Activated B cell treated with CpG ODN at 0.5 μM for 24 hours (primary cell): ENCODE data around the gene CEACAM8. TPM values are rescaled to one million over a fixed set of nuclear protein-coding genes. Genes with fewer than 3 reads are reported as not detected.
A peak's percentile ranks its signal among the peaks of the same experiment; 100 is the strongest.

Experiments used
- ATAC-seq: fragments of 200-7000 bp; cut with Tn5 transposase; one replicate; pipeline ENCODE4 v1.10.0; 2021; ENCODE audit warnings: low read depth, mild to moderate bottlenecking, moderate library complexity
- CTCF ChIA-PET: fragments of 350-600 bp; sonication (Branson Sonifier 250); formaldehyde crosslinking; loops from one replicate; lab custom pipeline; 2021; ENCODE audit warnings: antibody characterized with exemption; lab: Charles Lee
- POLR2A ChIA-PET: fragments of 350-600 bp; sonication (Branson Sonifier 250); formaldehyde crosslinking; loops from one replicate; lab custom pipeline; 2021; ENCODE audit warnings: antibody characterized with exemption; lab: Charles Lee
- DNase-seq: peaks from one replicate; pipeline ENCODE4 v3.0.0; 2022
- H3K27ac Mint-ChIP-seq: one replicate; pipeline ENCODE4 v1.8.0; 2020; ENCODE audit warnings: mixed read lengths
- H3K27me3 Mint-ChIP-seq: one replicate; pipeline ENCODE4 v1.8.0; 2021; ENCODE audit warnings: mixed read lengths
- H3K36me3 Mint-ChIP-seq: one replicate; pipeline ENCODE4 v1.8.0; 2021; ENCODE audit warnings: low read depth, mixed read lengths
- H3K4me1 Mint-ChIP-seq: one replicate; pipeline ENCODE4 v1.8.0; 2021; ENCODE audit warnings: mixed read lengths
- H3K4me3 Mint-ChIP-seq: one replicate; pipeline ENCODE4 v1.8.0; 2020; ENCODE audit warnings: mild to moderate bottlenecking, mixed read lengths
- H3K9me3 Mint-ChIP-seq: one replicate; pipeline ENCODE4 v1.8.0; 2020; ENCODE audit warnings: mixed read lengths
- intact Hi-C: fragments of 100-400 bp; cut with micrococcal nuclease; formaldehyde crosslinking; loops from one replicate; pipeline ENCODE4 v1.15.1; 2024
- total RNA-seq: library from RNA; stranded (reverse); gene quantifications from 2 replicates; pipeline ENCODE4 v1.2.3, GENCODE V29; 2022
- TF ChIP-seq, protein P1 (sequence below): fragments of 200-600 bp; IDR thresholded peaks from one replicate; pipeline ENCODE4 v1.8.0; 2022; ENCODE audit warnings: antibody characterized with exemption, mild to moderate bottlenecking

CEACAM8 gene
- total RNA-seq, 1 donor from 2014 or later = not detected

DNA sequence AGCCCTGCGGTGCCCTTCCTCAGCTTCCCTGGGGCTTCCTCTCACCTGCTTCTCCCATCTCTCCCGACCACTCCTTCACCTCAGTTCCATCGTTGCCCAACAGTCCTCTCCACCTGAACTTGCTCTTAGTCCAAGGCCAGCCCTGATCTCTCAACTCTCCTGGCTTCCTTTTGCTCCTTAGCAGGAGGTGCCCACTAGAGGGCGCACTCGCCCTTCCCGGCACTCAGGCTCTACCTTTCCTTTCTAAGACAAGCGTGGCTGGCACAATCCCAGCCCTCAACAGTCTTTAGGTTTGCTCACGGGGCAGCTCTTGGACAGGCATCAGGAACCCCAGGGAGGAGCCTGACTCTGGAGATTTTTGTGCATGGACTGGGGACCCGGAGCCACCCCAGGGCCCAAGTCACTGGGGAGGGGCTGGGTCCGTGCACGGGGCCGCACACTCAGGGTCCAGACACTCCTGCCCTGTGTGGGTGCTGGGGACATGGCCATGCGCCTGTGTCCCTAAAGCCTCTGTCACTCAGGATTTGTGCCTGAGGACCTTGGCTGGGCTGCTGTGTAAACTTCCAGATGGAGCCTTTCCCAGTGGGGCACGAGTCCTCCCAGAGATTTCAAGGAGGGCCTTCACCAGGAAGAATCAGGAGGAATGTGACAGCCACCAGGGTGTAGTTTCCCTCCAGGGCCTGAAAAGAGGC, 12.1 kb upstream of the CEACAM8 start:
- intact Hi-C loops = no loop called here
- H3K27me3 Mint-ChIP-seq = peaks cover 37% of the 10 kb centered on the region
- no peaks in the 10 kb centered on the region for H3K9me3 Mint-ChIP-seq
- no peak overlapping the region for H3K27ac Mint-ChIP-seq
- ChIA-PET POLR2A (no interaction called here), CTCF (no interaction called here)
- ATAC-seq = no peak
- H3K36me3 Mint-ChIP-seq = no peaks in the 10 kb centered on the region
- TF ChIP-seq, protein P1, sequence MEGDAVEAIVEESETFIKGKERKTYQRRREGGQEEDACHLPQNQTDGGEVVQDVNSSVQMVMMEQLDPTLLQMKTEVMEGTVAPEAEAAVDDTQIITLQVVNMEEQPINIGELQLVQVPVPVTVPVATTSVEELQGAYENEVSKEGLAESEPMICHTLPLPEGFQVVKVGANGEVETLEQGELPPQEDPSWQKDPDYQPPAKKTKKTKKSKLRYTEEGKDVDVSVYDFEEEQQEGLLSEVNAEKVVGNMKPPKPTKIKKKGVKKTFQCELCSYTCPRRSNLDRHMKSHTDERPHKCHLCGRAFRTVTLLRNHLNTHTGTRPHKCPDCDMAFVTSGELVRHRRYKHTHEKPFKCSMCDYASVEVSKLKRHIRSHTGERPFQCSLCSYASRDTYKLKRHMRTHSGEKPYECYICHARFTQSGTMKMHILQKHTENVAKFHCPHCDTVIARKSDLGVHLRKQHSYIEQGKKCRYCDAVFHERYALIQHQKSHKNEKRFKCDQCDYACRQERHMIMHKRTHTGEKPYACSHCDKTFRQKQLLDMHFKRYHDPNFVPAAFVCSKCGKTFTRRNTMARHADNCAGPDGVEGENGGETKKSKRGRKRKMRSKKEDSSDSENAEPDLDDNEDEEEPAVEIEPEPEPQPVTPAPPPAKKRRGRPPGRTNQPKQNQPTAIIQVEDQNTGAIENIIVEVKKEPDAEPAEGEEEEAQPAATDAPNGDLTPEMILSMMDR = no peak
- no peaks in the 10 kb centered on the region for H3K4me1 Mint-ChIP-seq
- DNase-seq = no peak
- H3K4me3 Mint-ChIP-seq = no peak overlapping the region

DNA sequence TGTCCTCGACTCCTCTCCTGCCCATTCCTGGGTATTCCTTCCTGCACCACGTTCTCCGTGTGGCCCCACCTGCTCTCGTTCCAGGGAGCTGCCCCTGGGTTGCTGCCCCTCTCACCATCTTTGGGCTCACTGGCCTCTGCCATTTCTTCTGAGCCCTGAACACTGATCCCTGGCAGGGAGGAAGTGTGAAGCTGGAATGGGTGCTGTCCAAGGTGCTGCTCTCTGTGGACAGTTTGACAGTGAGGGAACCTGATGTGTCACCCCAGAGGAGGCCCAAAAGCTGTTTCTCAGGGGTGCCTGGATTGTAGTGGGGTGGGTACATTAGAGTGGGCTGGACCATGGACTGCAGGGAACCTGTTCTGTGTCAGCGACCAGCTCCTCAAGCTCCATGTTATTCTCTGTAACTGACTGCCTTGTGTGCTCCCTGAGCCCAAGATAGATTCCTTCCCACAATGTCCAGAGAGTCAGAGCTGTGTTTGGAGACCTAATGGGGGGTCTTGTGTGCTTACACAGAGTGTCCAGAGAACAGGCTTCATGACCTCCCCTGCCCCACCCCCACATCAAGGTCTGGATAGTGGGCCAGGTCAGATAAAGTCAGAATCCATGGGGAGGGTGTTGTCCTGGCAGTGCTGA, 7.2 kb upstream of the CEACAM8 start:
- Mint-ChIP-seq H3K4me3 (no peak overlapping the region), H3K4me1 (no peaks in the 10 kb centered on the region), H3K36me3 (no peaks in the 10 kb centered on the region), H3K27ac (no peak overlapping the region), H3K9me3 (no peaks in the 10 kb centered on the region), H3K27me3 (peaks cover 43% of the 10 kb centered on the region)
- intact Hi-C loops = no loop called here
- DNase-seq (no peak), ATAC-seq (no peak)
- CTCF ChIA-PET = no interaction called here
- POLR2A ChIA-PET = no interaction called here
- TF ChIP-seq, protein P1 = no peak

DNA sequence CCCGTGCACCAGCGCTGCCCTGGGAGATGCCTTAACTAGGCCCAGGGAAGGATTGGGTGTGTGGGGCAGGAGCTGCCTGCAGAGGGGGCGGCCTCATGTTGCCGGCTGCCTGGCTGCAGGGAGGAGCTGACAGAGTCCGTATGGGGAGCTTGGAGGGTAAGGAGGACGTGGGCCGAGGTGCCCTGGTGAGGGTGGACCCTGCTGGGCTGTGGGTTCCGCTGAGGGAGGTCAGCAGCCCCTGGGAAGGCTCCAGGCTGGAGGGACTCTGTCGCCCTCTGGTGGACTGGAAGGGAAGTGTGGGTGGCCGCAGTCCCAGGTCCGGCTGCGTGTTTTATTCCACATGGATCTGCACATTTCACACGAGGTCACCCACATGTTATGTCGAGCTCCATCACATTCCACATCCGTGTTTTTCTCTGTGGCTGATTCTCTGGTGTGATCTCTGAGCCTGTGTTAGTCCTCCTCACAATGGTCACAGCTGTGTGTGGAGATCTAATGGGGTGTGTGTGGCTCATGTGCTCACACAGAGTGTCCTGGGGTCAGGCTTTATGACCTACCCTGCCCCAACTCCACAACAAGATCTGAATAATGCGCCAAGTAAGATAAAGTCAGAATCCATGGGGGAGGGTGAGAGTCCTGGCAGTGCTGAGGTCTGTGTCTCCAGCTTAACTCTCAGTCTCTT, 1.8 kb upstream of the CEACAM8 start:
- Mint-ChIP-seq H3K27ac (no peak overlapping the region), H3K4me1 (no peaks in the 10 kb centered on the region), H3K9me3 (no peaks in the 10 kb centered on the region), H3K36me3 (no peaks in the 10 kb centered on the region), H3K4me3 (no peak overlapping the region), H3K27me3 (peaks cover 15% of the 10 kb centered on the region)
- DNase-seq = peak; percentile 56
- ChIA-PET POLR2A (no interaction called here), CTCF (interaction anchor here (0.5 to 4.3 kb wide), 12 partner anchors 12 to 335 kb away, joined by 3 to 67 read pairs (median 4); no protein-coding TSS in a partner anchor)
- TF ChIP-seq, protein P1 = peak; percentile 49
- ATAC-seq = peak; percentile 61
- intact Hi-C loops = loop anchor here (1.0 kb wide), 3 partner anchors 29 to 146 kb away; no protein-coding TSS in a partner anchor

DNA sequence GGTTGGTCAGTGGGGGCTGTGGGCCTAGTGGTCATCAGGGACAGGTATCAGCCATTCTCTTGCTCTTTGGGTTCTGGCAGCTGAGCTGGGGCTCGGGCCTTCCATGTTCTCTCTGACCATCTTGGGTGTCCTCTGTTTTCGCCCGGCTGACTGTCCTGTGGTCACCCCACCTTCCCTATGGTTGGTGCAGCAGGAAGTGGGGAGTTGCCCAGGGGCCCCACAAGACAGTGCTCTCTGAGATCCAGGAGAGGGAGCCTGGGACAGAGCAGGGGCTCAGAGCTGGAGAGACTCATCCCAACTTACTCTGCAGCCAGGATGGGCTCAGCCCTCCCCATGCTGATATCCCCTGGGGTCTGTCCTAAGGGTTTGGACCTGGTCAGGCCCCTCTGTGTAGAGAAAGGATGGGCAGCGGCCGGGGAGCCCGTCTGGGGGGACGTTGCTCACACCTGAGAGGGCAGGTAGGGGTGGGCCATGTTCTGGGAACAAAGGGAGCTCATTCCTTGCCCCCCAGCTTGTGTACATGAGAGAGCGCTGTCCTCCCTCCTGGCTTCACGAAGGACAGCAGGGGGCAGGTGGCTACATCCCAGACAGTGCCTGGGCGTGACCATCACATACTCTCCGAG, 937 bp upstream of the CEACAM8 start:
- Mint-ChIP-seq H3K27me3 (peaks cover 16% of the 10 kb centered on the region), H3K27ac (no peak overlapping the region), H3K9me3 (no peaks in the 10 kb centered on the region), H3K4me1 (no peaks in the 10 kb centered on the region), H3K36me3 (no peaks in the 10 kb centered on the region), H3K4me3 (no peak overlapping the region)
- ATAC-seq = no peak
- ChIA-PET CTCF (interaction anchor here (0.8 to 4.3 kb wide), 8 partner anchors 16 to 145 kb away, joined by 3 to 67 read pairs (median 5); no protein-coding TSS in a partner anchor), POLR2A (no interaction called here)
- TF ChIP-seq, protein P1 = no peak
- intact Hi-C loops = loop anchor here (1.0 kb wide), 3 partner anchors 28 to 145 kb away; no protein-coding TSS in a partner anchor
- no peak for DNase-seq
